NB4 (cell line): ENCODE results near the gene TANC1.

Source experiments
- CTCF ChIP-seq: IDR thresholded peaks from one replicate; pipeline ENCODE4 v1.5.1; 2012; ENCODE audit warnings: low read depth, low read length
- MYC ChIP-seq: IDR thresholded peaks from 2 replicates; pipeline ENCODE4 v1.6.1; 2011; ENCODE audit warnings: low read depth, low read length
- POLR2A ChIP-seq: IDR thresholded peaks from 2 replicates; pipeline ENCODE4 v1.6.1; 2011; ENCODE audit warnings: mild to moderate bottlenecking; ENCODE audit not compliant: insufficient read length; ENCODE audit errors: extremely low read depth
- TF ChIP-seq, protein P1 (sequence below): IDR thresholded peaks from 2 replicates; pipeline ENCODE4 v1.6.1; 2011; ENCODE audit warnings: low read depth, low read length

DNA sequence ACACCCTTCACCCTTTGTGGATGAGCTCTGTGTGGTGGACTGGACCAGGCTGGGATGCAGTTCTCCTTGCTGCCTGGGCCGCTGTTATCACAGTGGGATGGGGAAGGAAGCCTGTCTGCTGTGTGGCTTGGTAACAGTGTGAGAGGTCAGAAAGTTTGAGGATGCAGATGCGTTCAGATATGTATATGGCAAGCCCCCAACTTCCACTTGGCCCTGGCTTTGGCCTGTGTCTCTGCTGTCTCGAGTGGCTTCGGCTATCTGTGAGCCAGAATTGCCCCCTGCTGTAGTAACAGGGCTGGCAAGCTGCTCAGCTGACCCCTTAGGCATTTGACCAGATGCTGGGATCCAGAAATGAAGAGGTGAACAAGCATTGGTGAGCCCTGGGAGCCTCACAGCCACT lies 211.3 kb downstream of the TANC1 start:
- TF ChIP-seq CTCF (no peak), MYC (no peak), POLR2A (no peak)
- TF ChIP-seq, protein P1, sequence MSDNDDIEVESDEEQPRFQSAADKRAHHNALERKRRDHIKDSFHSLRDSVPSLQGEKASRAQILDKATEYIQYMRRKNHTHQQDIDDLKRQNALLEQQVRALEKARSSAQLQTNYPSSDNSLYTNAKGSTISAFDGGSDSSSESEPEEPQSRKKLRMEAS = no peak
